Measurements from ENCODE around the gene EIF4B.

The EIF4B gene

GRCh38 chr12:53062011-53062961, 56.0 kb downstream of the EIF4B start:
- peak overlapping the region; percentile 70 for H3K27ac ChIP-seq
- TF ChIP-seq ZFX (IDR thresholded peaks at IDR 0.05; ENCODE audit: borderline replicate concordance) (no peak), CTCF (IDR thresholded peaks at IDR 0.05) (peak; percentile 60)

GRCh38 chr12:53062977-53063707, 56.9 kb downstream of the EIF4B start:
- no peak for TF ChIP-seq ZFX (IDR thresholded peaks at IDR 0.05; ENCODE audit: borderline replicate concordance)
- no peak for TF ChIP-seq CTCF (IDR thresholded peaks at IDR 0.05)
- no peak overlapping the region for H3K27ac ChIP-seq

GRCh38 chr12:53063708-53064612, 57.7 kb downstream of the EIF4B start:
- H3K27ac ChIP-seq: no peak overlapping the region
- TF ChIP-seq ZFX (IDR thresholded peaks at IDR 0.05; ENCODE audit: borderline replicate concordance): no peak
- no peak for TF ChIP-seq CTCF (IDR thresholded peaks at IDR 0.05)

GRCh38 chr12:53064613-53065436, 58.6 kb downstream of the EIF4B start:
- no peak overlapping the region for H3K27ac ChIP-seq
- TF ChIP-seq ZFX (IDR thresholded peaks at IDR 0.05; ENCODE audit: borderline replicate concordance): no peak
- TF ChIP-seq CTCF (IDR thresholded peaks at IDR 0.05): no peak

- TF ChIP-seq ZFX (IDR thresholded peaks at IDR 0.05; ENCODE audit: borderline replicate concordance) (no peak), CTCF (IDR thresholded peaks at IDR 0.05) (no peak)
- no peak overlapping the region for H3K27ac ChIP-seq
These were observed 59.2 kb downstream of the EIF4B start for GRCh38 chr12:53065470-53065869.

Data from 22Rv1 (cell line).